Activated naive CD4-positive, alpha-beta T cell treated with anti-CD3 and anti-CD28 coated beads, Interleukin-2, amount 10 ng/mL, durations not matched to agents 7 days and 5 days (primary cell): ENCODE data around the gene TEDC2.
A peak's percentile ranks its signal among the peaks of the same experiment; 100 is the strongest.
"Not testable (repeated sequence)": the region's sequence is repeated elsewhere in the genome, so short reads cannot be mapped to it uniquely, and the experiment has no call there.

ENCODE experiments used
- CTCF ChIA-PET: fragments of 350-600 bp; sonication (Branson Sonifier 250); formaldehyde crosslinking; loops from one replicate; lab custom pipeline; 2021; ENCODE audit warnings: antibody characterized with exemption; lab: Charles Lee
- DNase-seq: peaks from one replicate; pipeline ENCODE4 v3.0.0-alpha.2; 2020
- H3K27ac Mint-ChIP-seq: one replicate; pipeline ENCODE4 v1.8.0; 2021; ENCODE audit warnings: mild to moderate bottlenecking, moderate library complexity, mixed read lengths
- H3K27me3 Mint-ChIP-seq: one replicate; pipeline ENCODE4 v1.8.0; 2021; ENCODE audit warnings: mild to moderate bottlenecking, mixed read lengths
- H3K36me3 Mint-ChIP-seq: one replicate; pipeline ENCODE4 v1.8.0; 2021; ENCODE audit warnings: mixed read lengths
- H3K4me1 Mint-ChIP-seq: one replicate; pipeline ENCODE4 v1.8.0; 2021; ENCODE audit warnings: mixed read lengths
- H3K4me3 Mint-ChIP-seq: one replicate; pipeline ENCODE4 v1.8.0; 2021; ENCODE audit warnings: mild to moderate bottlenecking, moderate library complexity, mixed read lengths
- H3K9me3 Mint-ChIP-seq: one replicate; pipeline ENCODE4 v1.8.0; 2021; ENCODE audit warnings: mixed read lengths

TEDC2 gene

GRCh38 chr16:2429034-2429770, 30.7 kb upstream of the TEDC2 start, which contains the start of gene CCNF:
Gene CCNF, plus strand, starts transcription at chr16:2429447. Its CDS starts 35 bp downstream, at chr16:2429482.
- peak within 1 kb of the TSS; percentile 94 for H3K4me3 Mint-ChIP-seq
- H3K36me3 Mint-ChIP-seq = peaks cover 27% of the 10 kb centered on the region
- peaks cover 44% of the 10 kb centered on the region for H3K4me1 Mint-ChIP-seq
- peak; percentile 99 for DNase-seq
- peak within 1 kb of the TSS; percentile 84 for H3K27ac Mint-ChIP-seq
- H3K27me3 Mint-ChIP-seq = peaks cover 20% of the 10 kb centered on the region
- no peaks in the 10 kb centered on the region for H3K9me3 Mint-ChIP-seq
- CTCF ChIA-PET = interaction anchor here (0.6 to 2.0 kb wide), 4 partner anchors 9 to 72 kb away, joined by 3 to 10 read pairs (median 4); no protein-coding TSS in a partner anchor

DNA sequence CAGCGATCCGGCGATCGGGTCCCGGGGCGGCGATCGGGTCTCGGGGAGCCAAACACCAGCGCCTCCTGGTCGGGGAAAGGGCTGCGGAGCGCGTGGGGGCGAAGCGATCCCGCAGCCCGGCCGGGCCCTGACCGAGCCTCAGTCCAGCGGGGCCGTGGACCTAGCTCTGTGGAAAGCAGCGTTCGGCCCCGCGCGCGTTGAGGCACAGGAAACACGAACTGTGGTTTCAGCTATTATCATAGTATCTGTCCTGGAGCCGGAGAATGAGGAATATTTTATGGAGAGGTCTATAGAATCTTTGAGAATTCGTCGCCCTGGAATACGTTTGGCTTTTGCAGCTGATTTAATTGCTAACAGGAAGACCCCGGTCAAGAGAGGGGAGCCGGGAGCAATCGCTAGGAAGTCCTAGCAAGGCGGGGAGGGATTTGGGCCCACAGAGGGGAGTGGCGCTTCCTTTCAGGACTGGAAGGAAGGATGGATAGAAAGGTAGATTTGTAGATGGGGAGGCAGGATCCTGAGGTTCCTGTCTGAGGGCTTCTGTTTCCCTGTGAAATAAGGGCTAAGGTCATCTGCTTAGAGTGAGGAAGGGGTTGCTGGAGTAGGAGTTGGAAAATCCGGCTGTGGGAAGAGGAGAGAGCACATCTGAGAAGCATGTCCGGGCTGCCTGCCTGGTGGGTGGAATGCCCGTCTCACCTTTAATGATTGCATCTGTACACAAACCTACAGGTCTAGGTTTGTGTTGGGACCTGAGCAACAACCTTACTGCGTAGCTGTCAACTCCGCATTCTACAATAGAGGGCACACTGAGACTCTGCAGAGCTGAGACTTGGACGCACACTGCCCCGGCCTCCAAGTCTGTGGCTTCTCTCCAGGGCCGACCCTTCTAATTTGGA, 29.9 kb upstream of the TEDC2 start:
- Mint-ChIP-seq H3K27ac (peak overlapping the region; percentile 84), H3K27me3 (peaks cover 14% of the 10 kb centered on the region), H3K9me3 (no peaks in the 10 kb centered on the region), H3K4me3 (peak overlapping the region; percentile 94), H3K36me3 (peaks cover 33% of the 10 kb centered on the region), H3K4me1 (peaks cover 44% of the 10 kb centered on the region)
- CTCF ChIA-PET = interaction anchor here (1.0 to 2.0 kb wide), 5 partner anchors 10 to 71 kb away, joined by 3 to 10 read pairs (median 4); no protein-coding TSS in a partner anchor
- DNase-seq = peak; percentile 44

DNA sequence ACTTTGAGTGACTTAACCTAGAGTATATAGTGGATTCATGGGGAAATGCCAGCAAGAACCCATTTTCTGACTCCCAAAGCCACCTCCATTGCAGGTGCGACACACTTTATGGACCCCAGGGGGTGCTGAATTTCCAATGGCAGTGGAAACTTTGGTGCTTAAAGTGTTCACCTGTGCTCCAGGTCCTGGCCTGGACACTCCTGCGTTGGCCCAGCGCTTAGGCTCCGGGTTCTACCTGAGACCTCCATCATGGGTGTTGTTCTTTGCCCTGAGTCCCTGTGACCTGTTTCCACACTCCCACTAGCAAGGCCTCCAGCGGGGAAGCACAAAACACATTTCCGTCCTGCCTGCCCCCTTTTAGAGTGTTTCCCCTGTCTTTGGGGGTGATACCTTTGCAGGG, 27.6 kb upstream of the TEDC2 start:
- H3K27me3 Mint-ChIP-seq = peaks cover 6% of the 10 kb centered on the region
- H3K9me3 Mint-ChIP-seq = no peaks in the 10 kb centered on the region
- CTCF ChIA-PET = no interaction called here
- no peak for DNase-seq
- H3K4me1 Mint-ChIP-seq = peaks cover 48% of the 10 kb centered on the region
- H3K4me3 Mint-ChIP-seq = no peak overlapping the region
- H3K36me3 Mint-ChIP-seq = peaks cover 51% of the 10 kb centered on the region
- no peak overlapping the region for H3K27ac Mint-ChIP-seq

GRCh38 chr16:2432801-2433505, 27.0 kb upstream of the TEDC2 start:
- Mint-ChIP-seq H3K36me3 (peaks cover 57% of the 10 kb centered on the region), H3K27ac (no peak overlapping the region), H3K27me3 (no peaks in the 10 kb centered on the region)

DNA sequence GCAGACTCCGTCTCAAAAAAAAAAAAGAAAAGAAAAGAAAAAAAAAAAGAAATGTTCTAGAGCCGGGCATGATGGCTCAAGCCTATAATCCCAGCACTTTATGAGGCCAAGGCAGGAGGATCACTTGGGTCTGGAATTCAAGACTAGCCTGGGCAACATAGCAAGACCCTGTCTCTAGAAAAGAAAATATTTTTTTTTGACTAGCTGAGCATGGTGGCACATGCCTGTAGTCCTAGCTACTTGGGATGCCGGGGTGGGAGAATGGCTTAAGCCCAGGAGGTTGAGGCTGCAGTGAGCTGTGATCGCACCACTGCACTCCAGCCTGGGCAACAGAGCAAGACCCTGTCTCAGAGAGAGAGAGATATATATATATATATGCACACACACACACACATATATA, 24.7 kb upstream of the TEDC2 start:
- H3K27me3 Mint-ChIP-seq, H3K4me3 Mint-ChIP-seq, CTCF ChIA-PET, H3K27ac Mint-ChIP-seq, H3K9me3 Mint-ChIP-seq, DNase-seq: not testable (repeated sequence)
- H3K36me3 Mint-ChIP-seq = peaks cover 70% of the 10 kb centered on the region
- peaks cover 48% of the 10 kb centered on the region for H3K4me1 Mint-ChIP-seq

More at GRCh38 chr16:2432801-2433505, 27.0 kb upstream of the TEDC2 start:
- H3K9me3 Mint-ChIP-seq = no peaks in the 10 kb centered on the region
- DNase-seq = no peak
- no peak overlapping the region for H3K4me3 Mint-ChIP-seq
- peaks cover 42% of the 10 kb centered on the region for H3K4me1 Mint-ChIP-seq
- CTCF ChIA-PET = no interaction called here

- H3K9me3 Mint-ChIP-seq = no peaks in the 10 kb centered on the region
- no peak overlapping the region for H3K27ac Mint-ChIP-seq
- DNase-seq = no peak
- no peak overlapping the region for H3K4me3 Mint-ChIP-seq
- peaks cover 66% of the 10 kb centered on the region for H3K36me3 Mint-ChIP-seq
- peaks cover 44% of the 10 kb centered on the region for H3K4me1 Mint-ChIP-seq
- CTCF ChIA-PET = no interaction called here
- H3K27me3 Mint-ChIP-seq = no peaks in the 10 kb centered on the region
These were observed 23.8 kb upstream of the TEDC2 start for GRCh38 chr16:2436110-2436509.

DNA sequence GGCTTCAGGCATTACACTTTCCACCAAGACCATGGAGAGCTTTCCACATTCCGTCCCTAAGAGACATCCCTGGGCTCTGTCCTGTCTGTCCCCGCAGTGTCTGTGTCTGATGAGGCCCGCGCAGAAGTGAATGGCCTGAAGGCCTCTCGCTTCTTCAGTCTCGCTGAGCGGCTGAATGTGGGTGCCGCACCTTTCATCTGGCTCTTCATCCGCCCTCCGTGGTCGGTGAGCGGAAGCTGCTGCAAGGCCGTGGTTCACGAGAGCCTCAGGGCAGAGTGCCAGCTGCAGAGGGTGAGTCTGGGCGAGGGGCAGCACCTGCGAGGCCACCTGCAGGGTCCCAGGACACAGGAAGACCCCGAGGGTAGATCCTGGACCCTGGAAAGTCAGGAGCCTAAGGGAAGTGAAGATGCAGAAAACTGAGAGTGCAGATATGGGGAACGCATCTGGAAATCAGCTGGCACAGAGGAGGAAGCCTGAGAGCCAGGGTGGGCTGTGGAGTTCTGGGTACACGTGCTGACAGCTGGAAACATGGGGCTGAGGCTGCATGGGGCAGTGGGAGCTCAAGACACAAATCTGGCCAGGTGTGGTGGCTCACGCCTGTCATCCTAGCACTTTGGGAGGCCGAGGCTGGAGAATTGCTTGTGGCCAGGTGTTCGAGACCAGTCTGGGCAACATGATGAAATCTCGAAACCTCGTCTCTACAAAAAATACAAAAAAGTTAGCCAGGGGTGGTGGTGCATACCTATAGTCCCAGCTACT, 22.7 kb upstream of the TEDC2 start:
- Mint-ChIP-seq H3K36me3 (peaks cover 66% of the 10 kb centered on the region), H3K27ac (peak overlapping the region; percentile 55), H3K4me1 (peaks cover 43% of the 10 kb centered on the region), H3K9me3 (no peaks in the 10 kb centered on the region), H3K4me3 (no peak overlapping the region), H3K27me3 (no peaks in the 10 kb centered on the region)
- CTCF ChIA-PET = no interaction called here
- DNase-seq = no peak

- CTCF ChIA-PET = interaction anchor here (3.1 kb wide), 1 partner anchor 9 kb away, joined by 10 read pairs; the partner anchor contains the start of gene CCNF
- peaks cover 61% of the 10 kb centered on the region for H3K36me3 Mint-ChIP-seq
- no peak for DNase-seq
These were observed 21.8 kb upstream of the TEDC2 start for GRCh38 chr16:2438121-2438520.

GRCh38 chr16:2439598-2439997, 20.3 kb upstream of the TEDC2 start:
- H3K9me3 Mint-ChIP-seq = no peaks in the 10 kb centered on the region
- H3K4me3 Mint-ChIP-seq = no peak overlapping the region
- CTCF ChIA-PET = interaction anchor here (3.1 kb wide), 1 partner anchor 10 kb away, joined by 10 read pairs; the partner anchor contains the start of gene CCNF
- DNase-seq = no peak
- peaks cover 30% of the 10 kb centered on the region for H3K4me1 Mint-ChIP-seq
- H3K36me3 Mint-ChIP-seq = peaks cover 61% of the 10 kb centered on the region
- H3K27me3 Mint-ChIP-seq = no peaks in the 10 kb centered on the region
- peak overlapping the region; percentile 79 for H3K27ac Mint-ChIP-seq

More at GRCh38 chr16:2438121-2438520, 21.8 kb upstream of the TEDC2 start:
- Mint-ChIP-seq H3K9me3 (no peaks in the 10 kb centered on the region), H3K4me1 (peaks cover 34% of the 10 kb centered on the region), H3K4me3 (no peak overlapping the region), H3K27me3 (no peaks in the 10 kb centered on the region), H3K27ac (no peak overlapping the region)

DNA sequence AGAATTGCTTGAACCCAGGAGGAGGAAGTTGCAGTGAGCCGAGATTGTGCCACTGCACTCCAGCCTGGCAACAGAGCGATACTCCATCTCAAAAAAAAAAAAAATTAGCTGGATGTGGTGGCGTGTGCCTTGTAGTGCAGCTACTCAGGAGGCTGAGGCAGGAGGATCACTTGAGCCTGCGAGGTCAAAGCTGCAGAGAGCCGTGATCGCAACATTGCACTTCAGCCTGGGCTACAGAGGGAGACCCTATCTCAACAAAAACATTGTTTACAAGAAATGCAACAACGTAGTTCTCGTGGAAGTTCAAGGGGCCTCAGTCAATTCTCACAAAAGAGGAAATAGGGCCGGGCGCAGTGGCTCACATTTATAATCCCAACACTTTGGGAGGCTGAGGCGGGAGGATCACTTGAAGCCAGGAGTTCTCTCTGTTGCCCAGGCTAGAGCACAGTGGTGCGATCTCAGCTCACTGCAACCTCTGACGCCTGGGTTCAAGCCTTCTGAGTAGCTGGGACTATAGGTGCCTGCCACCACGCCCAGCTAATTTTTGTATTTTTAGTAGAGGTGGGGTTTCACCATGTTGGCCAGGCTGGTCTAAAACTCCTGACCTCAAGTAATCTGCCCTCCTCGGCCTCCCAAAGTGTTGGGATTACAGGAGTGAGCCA, 18.6 kb upstream of the TEDC2 start:
- peak overlapping the region; percentile 37 for H3K27ac Mint-ChIP-seq
- CTCF ChIA-PET = interaction anchor here (1.0 to 3.1 kb wide), 3 partner anchors 12 to 246 kb away, joined by 3 to 10 read pairs (median 4); partner anchors contain the start of gene CCNF

GRCh38 chr16:2443555-2443954, 16.4 kb upstream of the TEDC2 start:
- Mint-ChIP-seq H3K9me3 (no peaks in the 10 kb centered on the region), H3K36me3 (peaks cover 50% of the 10 kb centered on the region), H3K4me3 (no peak overlapping the region), H3K27ac (no peak overlapping the region), H3K27me3 (no peaks in the 10 kb centered on the region), H3K4me1 (peaks cover 20% of the 10 kb centered on the region)
- DNase-seq = no peak
- CTCF ChIA-PET = interaction anchor here (1.3 to 2.0 kb wide), 3 partner anchors 13 to 57 kb away, joined by 3 to 4 read pairs (median 4); no protein-coding TSS in a partner anchor

More for the DNA sequence above, 18.6 kb upstream of the TEDC2 start:
- H3K4me3 Mint-ChIP-seq, H3K9me3 Mint-ChIP-seq, H3K27me3 Mint-ChIP-seq: not testable (repeated sequence)
- peaks cover 27% of the 10 kb centered on the region for H3K4me1 Mint-ChIP-seq
- DNase-seq = peak; percentile 33
- H3K36me3 Mint-ChIP-seq = peaks cover 57% of the 10 kb centered on the region

- Mint-ChIP-seq H3K4me3 (no peak overlapping the region), H3K27ac (no peak overlapping the region), H3K9me3 (no peaks in the 10 kb centered on the region), H3K27me3 (no peaks in the 10 kb centered on the region), H3K36me3 (peaks cover 60% of the 10 kb centered on the region), H3K4me1 (no peaks in the 10 kb centered on the region)
- CTCF ChIA-PET = no interaction called here
- DNase-seq = no peak
These were observed 11.9 kb upstream of the TEDC2 start for GRCh38 chr16:2447920-2448583.
